Activated CD4-positive, alpha-beta T cell treated with anti-CD3 and anti-CD28 coated beads, Interleukin-2, amount 50 U/mL, for 48 hours (primary cell): Measurements from ENCODE around the gene TMEFF2.

Experiments used
- DNase-seq, 2 experiments: peaks; one replicate each; pipeline ENCODE4 v3.0.0-alpha.2; 2020

The TMEFF2 gene

GRCh38 chr2:192004188-192004963 lies 190.4 kb downstream of the TMEFF2 start:
- no peak for DNase-seq

GRCh38 chr2:192002418-192002817 lies 192.3 kb downstream of the TMEFF2 start:
- no peak for DNase-seq

GRCh38 chr2:192000196-192000980 lies 194.3 kb downstream of the TMEFF2 start:
- no peak for DNase-seq

GRCh38 chr2:191999101-191999841 lies 195.5 kb downstream of the TMEFF2 start:
- DNase-seq, result no peak

GRCh38 chr2:191995285-191995684 lies 199.4 kb downstream of the TMEFF2 start:
- no peak for DNase-seq

- DNase-seq, result no peak
These were observed 200.0 kb downstream of the TMEFF2 start for GRCh38 chr2:191994749-191995148.

GRCh38 chr2:191991442-191991841 lies 203.3 kb downstream of the TMEFF2 start:
- DNase-seq, result no peak

- no peak for DNase-seq
These were observed 209.0 kb downstream of the TMEFF2 start for GRCh38 chr2:191985740-191986139.

- DNase-seq, result no peak
These were observed 211.1 kb downstream of the TMEFF2 start for GRCh38 chr2:191983591-191983990.

GRCh38 chr2:191983186-191983585 lies 211.5 kb downstream of the TMEFF2 start:
- no peak for DNase-seq

GRCh38 chr2:191981706-191982105 lies 213.0 kb downstream of the TMEFF2 start:
- no peak for DNase-seq

GRCh38 chr2:191980483-191980882 lies 214.2 kb downstream of the TMEFF2 start:
- no peak for DNase-seq

- DNase-seq, result no peak
These were observed 215.5 kb downstream of the TMEFF2 start for GRCh38 chr2:191979221-191979730.

- no peak for DNase-seq
These were observed 217.0 kb downstream of the TMEFF2 start for GRCh38 chr2:191977754-191978153.

- no peak for DNase-seq
These were observed 218.3 kb downstream of the TMEFF2 start for GRCh38 chr2:191976436-191976835.

GRCh38 chr2:191974676-191975075 lies 220.1 kb downstream of the TMEFF2 start:
- no peak for DNase-seq

GRCh38 chr2:191970867-191971266 lies 223.9 kb downstream of the TMEFF2 start:
- no peak for DNase-seq

- no peak for DNase-seq
These were observed 226.6 kb downstream of the TMEFF2 start for GRCh38 chr2:191968120-191968519.

GRCh38 chr2:191965733-191966132 lies 229.0 kb downstream of the TMEFF2 start:
- no peak for DNase-seq

- DNase-seq, result no peak
These were observed 233.2 kb downstream of the TMEFF2 start for GRCh38 chr2:191961556-191961955.

- DNase-seq, result no peak
These were observed 235.5 kb downstream of the TMEFF2 start for GRCh38 chr2:191959209-191959608.

GRCh38 chr2:191957996-191958860 lies 236.5 kb downstream of the TMEFF2 start:
- DNase-seq, result no peak
